HCT116 (cell line): ENCODE results near the gene TTC12. TPM values are rescaled to one million over a fixed set of nuclear protein-coding genes. Genes with fewer than 3 reads are reported as not detected.

ENCODE experiments used
- ATAC-seq: fragments of 200-7000 bp; cut with Tn5 transposase; 2 replicates; pipeline ENCODE4 v1.9.1; 2020; ENCODE audit warnings: mild to moderate bottlenecking, moderate library complexity
- BruUV-seq: library from RNA; stranded (reverse); fragments of 400-500 nt; replicated peaks from 2 replicates; lab custom pipeline; 2021; lab: Mats Ljungman, UMichigan
- CTCF ChIA-PET: fragments of 300-600 bp; sonication (Branson Sonifier 250); formaldehyde crosslinking; loops from one replicate; lab custom pipeline; 2021; ENCODE audit warnings: antibody characterized with exemption; lab: Charles Lee
- POLR2A ChIA-PET: fragments of 300-600, 350-600 bp; sonication (Branson Sonifier 250); formaldehyde crosslinking; loops from one replicate; lab custom pipeline; 2021; ENCODE audit warnings: antibody characterized with exemption; lab: Charles Lee
- RAD21 ChIA-PET, 2 experiments: fragments of 300-600 bp; sonication (Branson Sonifier 250); formaldehyde crosslinking; loops; one replicate each; lab custom pipeline; 2023; ENCODE audit warnings: low total read pairs in 2 of 2; ENCODE audit not compliant: uncharacterized antibody in 2 of 2, unreplicated experiment in 2 of 2, low non-redundant PET in 1 of 2; lab: Charles Lee
- DNase-seq: peaks from one replicate; pipeline ENCODE4 v3.0.0-alpha.2; 2010; ENCODE audit warnings: low read depth, low spot score
- H2AFZ ChIP-seq: fragments of 200-600 bp; shearing (Covaris generic), sonication (generic); 2 replicates; pipeline ENCODE4 v1.6.1; 2017; ENCODE audit warnings: low read depth, mixed run types, mixed read lengths, antibody characterized with exemption, low read length; ENCODE audit not compliant: poor library complexity, severe bottlenecking
- H3K27ac ChIP-seq: 2 replicates; pipeline ENCODE4 v1.5.1; 2012; ENCODE audit warnings: low read depth, low read length
- H3K27me3 ChIP-seq: fragments of 200-600 bp; sonication (generic); 2 replicates; pipeline ENCODE4 v1.6.1; 2016; ENCODE audit warnings: mixed run types, low read length, mixed read lengths; ENCODE audit not compliant: insufficient read depth
- H3K36me3 ChIP-seq, 2 experiments: fragments of 200-500 bp in 1 of 2; fragments of 200-600 bp in 1 of 2; sonication (Bioruptor generic) in 1 of 2; sonication (generic) in 1 of 2; 2 replicates each; pipeline versions ENCODE4 v1.5.1 to v1.6.1; 2014 to 2016; ENCODE audit warnings: low read length in 2 of 2, inconsistent platforms in 1 of 2, mixed read lengths in 1 of 2, mixed run types in 1 of 2; ENCODE audit not compliant: insufficient read depth in 2 of 2, control insufficient read depth in 1 of 2
- H3K4me1 ChIP-seq, 2 experiments: fragments of 200-600 bp in 1 of 2; sonication (generic) in 1 of 2; 2 replicates each; pipeline versions ENCODE4 v1.5.1 to v1.6.1; 2012 to 2017; ENCODE audit warnings: low read length in 2 of 2, inconsistent platforms in 1 of 2, mild to moderate bottlenecking in 1 of 2, mixed read lengths in 1 of 2, mixed run types in 1 of 2, moderate library complexity in 1 of 2; ENCODE audit not compliant: insufficient read depth in 2 of 2, control insufficient read depth in 1 of 2
- H3K4me2 ChIP-seq: fragments of 200-600 bp; sonication (generic); 2 replicates; pipeline ENCODE4 v1.6.1; 2017; ENCODE audit warnings: mixed run types, low read length, mixed read lengths
- H3K4me3 ChIP-seq, 2 experiments: fragments of 200-600 bp in 1 of 2; sonication (generic) in 1 of 2; replicated peaks in 1 of 2; 2 replicates each; pipeline ENCODE4 v1.5.1; 2011 to 2016; ENCODE audit warnings: low read length in 2 of 2, control low read depth in 1 of 2, low read depth in 1 of 2, mild to moderate bottlenecking in 1 of 2, mixed read lengths in 1 of 2, mixed run types in 1 of 2
- H3K79me2 ChIP-seq: fragments of 200-600 bp; sonication (generic); 2 replicates; pipeline ENCODE4 v1.6.1; 2017; ENCODE audit warnings: mild to moderate bottlenecking, mixed run types, low read length, moderate library complexity, mixed read lengths; ENCODE audit not compliant: insufficient read depth
- H3K9ac ChIP-seq: fragments of 200-600 bp; sonication (generic); 2 replicates; pipeline ENCODE4 v1.6.1; 2016; ENCODE audit warnings: low read length, mixed read lengths
- H3K9me2 ChIP-seq: fragments of 200-600 bp; sonication (generic), shearing (Covaris generic); 2 replicates; pipeline ENCODE4 v1.6.1; 2017; ENCODE audit warnings: mixed run types, mild to moderate bottlenecking, moderate library complexity; ENCODE audit not compliant: insufficient read depth
- H3K9me3 ChIP-seq, 2 experiments: fragments of 200-500 bp in 1 of 2; fragments of 200-600 bp in 1 of 2; sonication (Bioruptor generic) in 1 of 2; sonication (generic) in 1 of 2; 2 replicates each; pipeline ENCODE4 v1.6.1; 2014 to 2017; ENCODE audit warnings: low read length in 2 of 2, mixed read lengths in 2 of 2, inconsistent platforms in 1 of 2, low read depth in 1 of 2, mild to moderate bottlenecking in 1 of 2, mixed run types in 1 of 2, moderate library complexity in 1 of 2; ENCODE audit not compliant: control insufficient read depth in 1 of 2, insufficient read depth in 1 of 2
- H4K20me1 ChIP-seq: fragments of 200-600 bp; sonication (generic), shearing (Covaris generic); 2 replicates; pipeline ENCODE4 v1.6.1; 2017; ENCODE audit warnings: mixed run types, mild to moderate bottlenecking, moderate library complexity; ENCODE audit not compliant: insufficient read depth
- CTCF ChIP-seq, 3 experiments: fragments of 200-600 bp in 1 of 3; sonication (generic) in 1 of 3; IDR thresholded peaks in 2 of 3; conservative IDR thresholded peaks in 1 of 3; 2 replicates each; pipeline ENCODE4 v1.5.1; 2012 to 2017; ENCODE audit warnings: low read depth in 2 of 3, low read length in 2 of 3, antibody characterized with exemption in 1 of 3, borderline replicate concordance in 1 of 3, control low read depth in 1 of 3, mild to moderate bottlenecking in 1 of 3, mixed read lengths in 1 of 3, mixed run types in 1 of 3, moderate library complexity in 1 of 3; ENCODE audit not compliant: insufficient read depth in 1 of 3
- EZH2phosphoT487 ChIP-seq: fragments of 200-600 bp; IDR thresholded peaks from 2 replicates; pipeline ENCODE4 v1.6.1; 2018; ENCODE audit warnings: antibody characterized with exemption, borderline replicate concordance
- POLR2A ChIP-seq: IDR thresholded peaks from 2 replicates; pipeline ENCODE4 v1.7.0; 2011; ENCODE audit warnings: borderline replicate concordance; ENCODE audit not compliant: insufficient read depth, insufficient read length; ENCODE audit errors: extremely low read depth
- ZBTB33 ChIP-seq: IDR thresholded peaks from 2 replicates; pipeline ENCODE4 v1.6.1; 2011; ENCODE audit warnings: mild to moderate bottlenecking, low read length, moderate library complexity; ENCODE audit not compliant: insufficient replicate concordance; ENCODE audit errors: extremely low read depth
- ZNF274 ChIP-seq: fragments of 200-500 bp; sonication (Bioruptor generic); IDR thresholded peaks from 2 replicates; pipeline ENCODE4 v1.6.1; 2014; ENCODE audit warnings: mild to moderate bottlenecking, low read depth, low read length, inconsistent platforms
- intact Hi-C: fragments of 100-400 bp; cut with micrococcal nuclease; formaldehyde crosslinking; loops from 2 replicates; pipeline ENCODE4 v1.10.0; 2022
- total RNA-seq: library from RNA; stranded (reverse); gene quantifications from one replicate; pipeline ENCODE4 v1.2.1, GENCODE V29; 2021; ENCODE audit not compliant: unreplicated experiment

TTC12 gene
- total RNA-seq, 1 experiment from 2014 or later = 12.6 TPM

GRCh38 chr11:113319085-113319484 lies 4.7 kb downstream of the TTC12 start:
- H3K4me1 ChIP-seq = peaks cover 4 to 9% of the 10 kb centered on the region in 2 experiments; a peak in 3 of 4 replicates
- ChIA-PET POLR2A (no interaction called here), RAD21 (no interaction called here), CTCF (no interaction called here)
- TF ChIP-seq EZH2phosphoT487 = no peak
- TF ChIP-seq CTCF (IDR thresholded peaks at IDR 0.05 in 2 of 3, conservative IDR thresholded peaks at IDR 0.05 in 1 of 3; ENCODE audit: borderline replicate concordance in 1 of 3, insufficient read depth in 1 of 3, low read depth in 2 of 3, low read length in 2 of 3) = no peak
- TF ChIP-seq POLR2A = no peak
- TF ChIP-seq ZNF274 = no peak
- no peak for TF ChIP-seq ZBTB33
- H3K27ac ChIP-seq = no peak overlapping the region
- no peaks in the 10 kb centered on the region for H3K9me2 ChIP-seq
- H3K27me3 ChIP-seq = no peaks in the 10 kb centered on the region
- ATAC-seq = no peak
- no peak overlapping the region for H3K4me2 ChIP-seq
- no peaks in the 10 kb centered on the region for H3K9me3 ChIP-seq
- no TSS peak for BruUV-seq
- no peak overlapping the region for H2AFZ ChIP-seq
- intact Hi-C loops = loop anchor here (10.0 kb wide), 1 partner anchor 556 kb away; the partner anchor contains the start of gene USP28
- no peak overlapping the region for H3K9ac ChIP-seq
- no peaks in the 10 kb centered on the region for H4K20me1 ChIP-seq
- H3K79me2 ChIP-seq = no peaks in the 10 kb centered on the region
- H3K4me3 ChIP-seq = no peak overlapping the region
- no peak for DNase-seq
- H3K36me3 ChIP-seq = no peaks in the 10 kb centered on the region
